Amygdala (tissue), 56 donors: ENCODE results near the gene TYMP.

Experiments used
- DNase-seq, 56 donors: peaks; one replicate each; lab custom pipeline; 2025; lab: John Stamatoyannopoulos, UW

The TYMP gene

GRCh38 chr22:50507991-50508884 lies 21.6 kb downstream of the TYMP start, which contains the start of gene NCAPH2:
Gene NCAPH2, plus strand, starts transcription at chr22:50508224. Its CDS starts 114 bp downstream, at chr22:50508338.
- DNase-seq: peak in 49 of 56 donors; percentile 64 to 100 (median 97)

DNA sequence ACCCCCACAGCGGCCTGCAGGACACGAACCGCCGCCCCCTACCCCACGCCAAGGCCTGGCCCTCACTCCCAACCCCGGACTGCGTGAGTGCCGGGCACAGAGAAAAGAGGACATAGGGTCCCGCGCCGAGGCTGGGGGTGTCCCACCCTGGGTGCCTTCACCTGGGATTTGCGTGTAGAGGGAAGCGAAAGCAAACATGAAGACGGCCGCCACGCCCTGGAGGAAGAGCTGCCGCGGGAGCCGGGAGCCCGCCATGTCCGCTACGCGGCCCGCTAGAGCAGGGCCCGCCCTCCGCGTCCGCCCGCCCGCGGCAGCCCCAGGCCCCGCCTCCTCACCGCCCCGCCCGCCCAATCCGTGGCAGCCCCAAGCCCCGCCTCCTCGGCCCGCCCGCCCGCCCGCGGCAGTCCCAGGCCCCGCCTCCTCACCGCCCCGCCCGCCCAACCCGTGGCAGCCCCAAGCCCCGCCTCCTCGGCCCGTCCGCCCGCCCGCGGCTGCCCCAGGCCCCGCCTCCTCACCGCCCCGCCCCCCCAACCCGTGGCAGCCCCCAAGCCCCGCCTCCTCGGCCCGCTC lies 22.3 kb downstream of the TYMP start, which contains the start of gene LMF2:
Gene LMF2, minus strand, starts transcription at position 282 of the 570 bp plus-strand sequence. Its CDS starts 27 bp downstream, at position 255.
- peak in 30 of 56 donors; percentile 87 to 100 (median 99) for DNase-seq

GRCh38 chr22:50506611-50507420 lies 23.0 kb downstream of the TYMP start:
- DNase-seq: peak in 1 of 56 donors; percentile 41

GRCh38 chr22:50505776-50506610 lies 23.8 kb downstream of the TYMP start:
- no peak for DNase-seq

- no peak for DNase-seq
Observed at GRCh38 chr22:50505276-50505775, 24.5 kb downstream of the TYMP start.

GRCh38 chr22:50504369-50505211 lies 25.2 kb downstream of the TYMP start:
- DNase-seq: no peak

GRCh38 chr22:50503475-50504145 lies 26.2 kb downstream of the TYMP start:
- no peak for DNase-seq

DNA sequence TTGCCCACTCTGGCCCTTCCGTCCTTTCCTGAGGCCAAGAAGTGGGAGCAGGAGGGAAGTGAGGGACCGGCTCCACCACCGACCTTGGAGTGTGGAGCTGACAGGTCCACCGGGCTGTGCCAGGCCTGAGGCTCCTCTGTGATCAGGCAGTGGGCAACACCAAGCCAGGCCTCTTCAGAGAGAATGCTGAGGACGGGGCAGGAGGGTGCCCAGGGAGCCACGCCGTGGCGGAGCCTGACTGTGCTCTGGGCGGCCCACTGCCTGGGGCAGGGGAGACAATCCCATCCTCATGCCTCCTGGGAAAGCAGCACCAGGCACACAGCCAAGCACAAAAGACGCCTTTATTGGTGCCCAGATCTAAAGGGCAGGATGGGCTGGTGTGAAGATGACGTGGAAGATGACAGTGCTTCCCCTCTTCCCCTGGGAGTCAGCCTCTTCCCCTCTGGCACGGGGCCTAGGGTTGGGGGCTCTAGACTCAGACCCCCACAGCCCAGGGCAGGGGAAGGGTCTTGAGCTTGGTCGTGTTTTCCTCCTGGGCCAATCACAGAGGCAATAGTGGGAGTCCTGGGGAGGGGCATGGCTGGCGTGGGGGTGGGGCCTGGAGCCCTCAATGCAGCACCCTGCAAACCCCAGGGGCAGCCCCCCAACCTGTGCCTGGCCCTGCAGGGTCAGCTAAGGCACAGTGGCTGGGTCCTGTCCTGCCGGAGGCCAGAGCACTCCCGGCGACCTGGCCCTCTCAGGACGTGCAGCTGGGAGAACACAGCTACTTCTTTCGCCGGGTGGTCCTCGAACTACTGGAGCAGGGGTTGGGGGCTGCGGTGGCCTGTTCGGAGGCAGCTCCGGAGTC lies 27.0 kb downstream of the TYMP start:
- DNase-seq: no peak

- DNase-seq: no peak
Observed at GRCh38 chr22:50502096-50502495, 27.7 kb downstream of the TYMP start.

- no peak for DNase-seq
Observed at GRCh38 chr22:50500452-50500851, 29.4 kb downstream of the TYMP start.

GRCh38 chr22:50498322-50498890 lies 31.4 kb downstream of the TYMP start:
- DNase-seq: peak in 33 of 56 donors; percentile 3 to 71 (median 30)

DNA sequence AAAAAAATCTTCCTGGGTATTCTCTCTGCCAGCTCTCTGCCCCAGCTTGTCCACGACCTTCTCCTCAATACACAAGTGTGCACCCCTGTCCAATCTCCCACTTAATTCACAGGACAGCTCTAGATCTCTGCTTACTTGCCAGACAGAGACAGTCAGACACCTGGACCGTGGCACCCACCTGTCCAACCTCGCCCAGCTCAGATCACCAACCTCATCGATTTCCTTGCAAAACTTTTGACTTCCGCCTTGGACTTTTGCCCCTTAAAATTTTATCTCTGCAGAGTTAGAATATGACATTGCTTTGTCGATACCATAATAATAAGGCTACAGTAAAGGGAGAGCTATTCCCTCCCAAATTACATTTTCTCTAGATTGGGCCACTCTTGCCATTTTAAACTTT lies 32.7 kb downstream of the TYMP start:
- DNase-seq: no peak

DNA sequence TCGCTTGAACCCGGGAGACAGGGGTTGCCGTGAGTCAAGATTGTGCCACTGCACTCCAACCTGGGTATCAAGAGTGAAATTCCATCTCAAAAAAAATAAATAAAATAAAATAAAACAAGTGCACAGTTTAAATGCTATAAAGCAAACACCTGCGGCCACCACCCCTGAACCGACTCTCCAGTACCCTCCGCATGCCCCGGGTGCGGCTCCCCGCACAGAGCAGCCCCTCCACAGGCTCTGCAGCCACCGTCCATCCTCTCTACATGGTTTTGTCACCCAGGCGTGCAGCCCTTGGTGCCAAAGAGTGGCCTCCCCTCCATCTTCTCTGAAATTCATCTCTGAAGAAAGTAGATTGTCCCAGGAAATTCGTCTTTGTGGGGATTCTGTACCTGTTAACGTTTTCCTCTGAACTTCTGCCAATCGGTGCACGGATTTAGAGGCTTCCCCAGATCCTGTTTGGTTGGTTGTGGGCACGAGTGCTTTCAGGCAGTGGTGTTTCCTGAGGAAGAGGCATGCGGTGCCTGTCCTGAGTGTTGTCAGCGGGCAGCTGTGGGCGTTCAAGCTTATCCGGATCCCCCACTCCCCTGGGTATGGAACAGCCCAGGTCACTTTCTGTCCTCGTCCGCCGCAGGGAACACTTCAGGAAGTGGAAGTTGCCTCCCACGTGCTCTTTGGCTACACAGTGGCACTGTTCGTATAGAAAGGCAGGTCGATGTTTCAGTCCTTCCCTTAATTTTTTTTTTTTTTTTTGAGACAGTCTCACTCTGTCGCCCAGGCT lies 39.1 kb downstream of the TYMP start:
- DNase-seq: no peak

DNA sequence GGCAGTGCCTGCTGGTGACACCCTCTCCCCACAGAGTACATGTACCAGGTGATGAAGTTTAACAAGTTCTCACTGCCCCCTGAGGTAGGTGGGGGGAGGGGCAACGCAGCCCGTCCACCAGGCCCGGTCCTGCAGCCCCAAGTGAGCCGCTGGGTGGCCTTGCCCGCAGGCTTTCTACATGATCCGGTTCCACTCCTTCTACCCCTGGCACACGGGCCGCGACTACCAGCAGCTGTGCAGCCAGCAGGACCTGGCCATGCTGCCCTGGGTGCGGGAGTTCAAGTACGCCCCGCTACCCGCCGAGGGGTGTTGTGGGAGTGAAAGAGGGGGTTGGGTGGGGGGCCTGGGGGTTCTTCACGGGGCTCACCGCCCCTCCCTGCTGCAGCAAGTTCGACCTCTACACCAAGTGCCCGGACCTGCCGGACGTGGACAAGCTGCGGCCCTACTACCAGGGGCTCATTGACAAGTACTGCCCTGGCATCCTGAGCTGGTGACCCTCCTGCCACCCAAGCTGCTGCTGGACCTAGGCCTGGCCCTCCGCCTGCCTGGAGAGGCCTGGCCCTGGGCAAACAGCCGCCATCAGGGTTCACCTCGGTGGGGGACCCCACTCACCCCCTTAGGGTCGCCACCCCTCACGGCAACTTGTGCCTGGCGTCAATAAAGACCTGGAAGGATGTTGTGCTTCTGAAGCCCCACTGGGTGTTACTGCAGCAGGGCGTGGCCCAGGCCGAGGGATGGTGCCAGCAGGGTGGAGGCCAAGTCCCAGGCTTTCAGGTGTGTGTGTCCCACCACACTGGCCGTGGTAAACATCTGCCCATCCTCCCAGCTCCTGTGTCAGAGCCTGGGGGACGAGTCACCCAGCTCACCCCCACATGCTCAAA lies 40.2 kb downstream of the TYMP start:
- no peak for DNase-seq

GRCh38 chr22:50488886-50489285 lies 40.9 kb downstream of the TYMP start:
- no peak for DNase-seq
